GM18499 (cell line): ENCODE data around the gene MRPL40.

Experiments used
- ATAC-seq: cut with Tn5 transposase; IDR thresholded peaks from one replicate; pipeline ENCODE4 v1.9.1; 2021; ENCODE audit warnings: moderate number of reproducible peaks; ENCODE audit not compliant: insufficient read depth, unreplicated experiment

Gene MRPL40

DNA sequence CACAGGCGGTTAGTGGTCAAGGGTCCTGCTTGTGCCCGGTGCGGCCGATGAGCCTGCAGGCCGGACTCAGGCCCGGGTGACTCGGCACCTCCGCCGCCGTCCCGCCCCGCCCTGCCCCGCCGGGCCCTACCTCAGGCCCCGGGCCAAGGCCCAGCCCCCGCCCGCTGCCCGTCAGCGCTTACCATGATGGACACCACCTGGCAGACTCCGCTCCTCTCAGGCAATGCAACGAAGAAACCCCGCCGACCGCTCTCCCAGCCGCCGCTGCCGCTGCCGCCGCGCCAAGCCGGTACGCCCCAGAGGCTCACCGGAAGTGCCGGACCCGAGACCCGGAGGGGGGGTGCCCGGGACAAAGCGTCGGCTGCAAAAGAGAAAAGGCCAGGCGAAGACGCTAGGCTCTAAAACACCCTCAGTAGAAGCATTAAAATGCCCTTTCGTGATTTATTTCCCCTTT is 46.6 kb downstream of the MRPL40 start, which contains the start of gene UFD1:
Gene UFD1 (minus strand): TSS at position 293 of the 454 bp plus-strand sequence. CDS start 108 bp downstream, at position 185.
- ATAC-seq, result peak; percentile 14

DNA sequence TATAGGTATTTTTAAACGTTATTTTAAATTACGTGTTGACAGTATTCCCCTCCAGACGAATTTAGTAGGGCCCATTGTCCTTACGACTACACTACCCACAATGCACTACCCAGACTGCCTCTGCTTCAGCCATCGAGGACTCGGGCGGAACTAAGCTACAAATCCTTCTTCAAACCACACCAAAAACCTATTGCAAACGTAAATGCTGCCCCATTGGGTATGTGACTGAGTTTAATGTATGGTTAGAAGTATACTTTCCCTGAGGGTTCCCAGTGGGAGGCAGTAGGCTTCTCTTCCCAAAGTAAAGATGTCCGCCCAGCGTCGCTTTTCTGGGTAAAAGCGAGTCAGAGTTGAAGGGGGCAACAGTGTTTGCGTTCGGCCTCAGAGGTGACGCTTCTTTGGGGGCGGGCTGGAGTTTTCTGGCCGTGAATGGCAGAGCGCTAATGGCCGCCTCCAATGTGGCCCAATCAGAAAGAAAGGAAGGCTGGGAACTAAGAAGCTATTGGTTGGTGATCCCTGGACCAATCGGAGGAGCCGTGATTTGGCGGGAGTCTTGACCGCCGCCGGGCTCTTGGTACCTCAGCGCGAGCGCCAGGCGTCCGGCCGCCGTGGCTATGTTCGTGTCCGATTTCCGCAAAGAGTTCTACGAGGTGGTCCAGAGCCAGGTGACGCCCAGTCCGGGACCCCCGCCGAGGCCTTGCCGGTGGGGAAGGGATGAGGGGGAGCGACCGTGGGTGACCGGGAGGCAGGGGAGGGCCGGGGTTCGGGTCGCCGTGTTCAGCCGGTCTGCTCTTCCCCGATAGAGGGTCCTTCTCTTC is 47.2 kb downstream of the MRPL40 start, which contains the start of gene CDC45:
Gene CDC45 (plus strand): TSS at position 566 of the 818 bp plus-strand sequence. CDS start 49 bp downstream, at position 615.
- peak; percentile 58 for ATAC-seq

DNA sequence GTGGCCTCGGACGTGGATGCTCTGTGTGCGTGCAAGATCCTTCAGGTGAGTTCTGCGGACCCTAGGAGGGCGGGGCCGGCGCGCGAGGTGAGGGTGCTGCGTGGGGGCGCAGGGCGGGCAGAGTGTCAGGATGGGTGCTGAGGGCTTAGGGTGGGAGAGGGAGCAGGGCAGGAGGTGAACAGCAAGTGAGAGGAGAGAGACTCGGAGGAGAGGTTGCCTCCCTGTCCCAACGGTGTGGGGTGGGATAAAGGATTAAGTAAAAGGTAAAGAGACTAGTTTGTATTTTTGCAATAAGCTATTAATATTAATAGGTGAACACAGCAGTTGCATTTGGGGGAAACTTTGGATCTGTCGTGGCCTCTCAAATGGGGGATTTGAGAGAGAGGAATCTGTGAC is 47.8 kb downstream of the MRPL40 start:
- ATAC-seq, result no peak

DNA sequence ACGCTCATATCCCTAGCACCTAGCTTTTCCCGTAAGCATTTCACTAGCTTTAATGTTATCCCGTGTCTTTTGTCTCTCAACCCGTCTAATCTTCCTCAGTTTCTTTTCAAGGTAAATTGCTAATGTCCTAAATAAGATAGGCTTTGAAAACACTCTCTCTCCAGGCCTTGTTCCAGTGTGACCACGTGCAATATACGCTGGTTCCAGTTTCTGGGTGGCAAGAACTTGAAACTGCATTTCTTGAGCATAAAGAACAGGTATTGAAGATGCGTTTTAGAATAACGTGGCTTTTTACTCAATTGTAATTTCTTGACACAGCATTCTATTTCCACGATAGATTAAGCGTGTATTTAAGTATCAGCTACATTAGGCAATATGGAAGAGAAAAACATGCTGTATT is 48.4 kb downstream of the MRPL40 start:
- no peak for ATAC-seq

DNA sequence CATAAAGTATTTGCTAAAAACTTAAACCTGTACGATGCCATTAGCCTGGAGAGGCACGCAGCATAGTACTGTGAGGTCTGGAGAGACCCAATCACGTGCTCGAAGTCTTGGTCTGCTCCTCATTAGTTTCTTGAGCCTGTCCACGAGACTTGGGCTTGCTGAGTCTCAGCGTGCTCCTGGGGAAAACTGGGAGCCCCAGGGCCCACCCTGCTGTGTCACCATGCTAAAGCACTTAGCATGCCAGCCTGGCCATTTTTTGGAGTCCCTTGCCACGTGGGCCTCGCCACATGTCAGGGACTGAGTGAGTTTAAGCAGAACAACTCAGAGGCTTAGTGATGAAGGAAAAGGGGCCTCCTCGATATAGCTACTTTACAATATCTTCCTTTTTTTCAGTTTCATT is 50.0 kb downstream of the MRPL40 start:
- no peak for ATAC-seq

DNA sequence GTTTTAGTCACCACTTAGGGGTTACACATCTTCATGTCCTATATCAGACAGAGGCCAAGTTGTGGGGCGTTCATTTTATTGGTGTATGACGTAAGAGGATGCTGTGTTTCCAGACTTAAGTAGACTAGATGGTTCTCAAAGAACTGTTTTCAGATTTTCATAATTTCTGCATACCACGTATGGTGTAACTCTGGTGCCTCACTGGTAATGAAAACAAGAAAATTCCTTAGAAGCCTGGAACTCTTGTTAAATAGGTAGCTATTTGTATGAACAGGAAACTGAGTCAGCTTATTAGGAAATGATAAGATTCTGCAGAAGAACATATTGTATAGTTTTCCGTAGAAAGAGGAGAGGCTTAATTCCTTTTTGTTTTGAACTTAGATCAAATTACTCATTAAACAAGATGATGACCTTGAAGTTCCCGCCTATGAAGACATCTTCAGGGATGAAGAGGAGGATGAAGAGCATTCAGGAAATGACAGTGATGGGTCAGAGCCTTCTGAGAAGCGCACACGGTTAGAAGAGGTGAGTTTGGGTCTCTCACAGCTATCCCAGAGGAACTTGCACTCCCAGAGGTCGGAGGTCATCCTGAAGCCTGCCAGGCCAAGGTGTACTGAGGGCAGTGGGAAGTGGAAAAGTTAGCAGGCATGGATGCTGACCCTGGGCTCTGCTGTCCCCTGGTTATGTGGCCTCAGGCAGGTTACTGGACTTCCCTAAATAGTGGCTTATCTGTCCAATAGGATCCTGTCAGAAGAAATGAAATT is 51.3 kb downstream of the MRPL40 start:
- ATAC-seq, result no peak
